ENCODE measurements around the gene DHDDS.

DNA sequence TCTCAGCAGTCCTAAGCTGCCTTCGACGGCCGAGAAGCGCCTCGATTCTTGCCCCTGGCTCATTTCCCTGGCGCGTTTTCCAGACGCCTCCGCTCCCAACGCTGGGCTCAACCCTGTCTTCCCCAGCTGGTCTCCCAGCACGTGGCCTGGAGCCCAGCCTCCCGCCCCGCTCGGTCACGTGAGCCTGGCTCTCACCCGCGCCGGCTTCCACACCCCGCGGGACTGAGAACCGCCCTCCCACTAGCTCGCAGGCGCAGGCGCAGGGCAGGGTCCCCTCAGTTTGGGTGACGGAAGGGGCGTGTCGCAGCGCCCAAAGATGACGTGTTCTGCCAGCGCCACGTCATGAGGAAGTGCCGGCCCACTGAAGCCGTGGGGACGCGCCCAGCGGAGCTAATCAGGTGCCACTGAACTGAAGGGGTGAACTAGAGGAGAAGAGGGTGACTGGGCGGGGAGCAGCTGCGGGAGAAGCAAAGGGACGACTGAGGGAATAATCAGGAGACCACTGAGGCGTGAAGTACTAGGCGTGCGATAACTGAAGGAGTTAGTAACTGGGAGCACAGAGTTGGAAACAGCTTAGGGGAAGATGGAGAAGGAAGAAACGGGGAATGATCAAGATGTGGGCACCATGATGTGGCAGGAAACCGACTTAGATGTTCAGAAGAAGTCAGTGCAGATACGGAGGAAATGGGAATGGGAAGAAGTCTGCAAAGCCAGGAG is at the start of gene DHDDS:
- TF ChIP-seq EZH2 (conservative IDR thresholded peaks at IDR 0.05; ENCODE audit: low read depth, low read length) (no peak), ZNF605 (CRISPR knock-in tag; IDR thresholded peaks at IDR 0.05) (peak; percentile 95), RAD21 (CRISPR knock-in tag; IDR thresholded peaks at IDR 0.05) (no peak), HNRNPUL1 (IDR thresholded peaks at IDR 0.05; ENCODE audit: low read depth, low read length) (no peak), RFX5 (IDR thresholded peaks at IDR 0.05; ENCODE audit: low read depth, low read length) (peak; percentile 62)
- TF ChIP-seq, protein P1, sequence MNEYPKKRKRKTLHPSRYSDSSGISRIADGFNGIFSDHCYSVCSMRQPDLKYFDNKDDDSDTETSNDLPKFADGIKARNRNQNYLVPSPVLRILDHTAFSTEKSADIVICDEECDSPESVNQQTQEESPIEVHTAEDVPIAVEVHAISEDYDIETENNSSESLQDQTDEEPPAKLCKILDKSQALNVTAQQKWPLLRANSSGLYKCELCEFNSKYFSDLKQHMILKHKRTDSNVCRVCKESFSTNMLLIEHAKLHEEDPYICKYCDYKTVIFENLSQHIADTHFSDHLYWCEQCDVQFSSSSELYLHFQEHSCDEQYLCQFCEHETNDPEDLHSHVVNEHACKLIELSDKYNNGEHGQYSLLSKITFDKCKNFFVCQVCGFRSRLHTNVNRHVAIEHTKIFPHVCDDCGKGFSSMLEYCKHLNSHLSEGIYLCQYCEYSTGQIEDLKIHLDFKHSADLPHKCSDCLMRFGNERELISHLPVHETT (CRISPR knock-in tag; conservative IDR thresholded peaks at IDR 0.05): peak; percentile 95
- TF ChIP-seq, protein P2, sequence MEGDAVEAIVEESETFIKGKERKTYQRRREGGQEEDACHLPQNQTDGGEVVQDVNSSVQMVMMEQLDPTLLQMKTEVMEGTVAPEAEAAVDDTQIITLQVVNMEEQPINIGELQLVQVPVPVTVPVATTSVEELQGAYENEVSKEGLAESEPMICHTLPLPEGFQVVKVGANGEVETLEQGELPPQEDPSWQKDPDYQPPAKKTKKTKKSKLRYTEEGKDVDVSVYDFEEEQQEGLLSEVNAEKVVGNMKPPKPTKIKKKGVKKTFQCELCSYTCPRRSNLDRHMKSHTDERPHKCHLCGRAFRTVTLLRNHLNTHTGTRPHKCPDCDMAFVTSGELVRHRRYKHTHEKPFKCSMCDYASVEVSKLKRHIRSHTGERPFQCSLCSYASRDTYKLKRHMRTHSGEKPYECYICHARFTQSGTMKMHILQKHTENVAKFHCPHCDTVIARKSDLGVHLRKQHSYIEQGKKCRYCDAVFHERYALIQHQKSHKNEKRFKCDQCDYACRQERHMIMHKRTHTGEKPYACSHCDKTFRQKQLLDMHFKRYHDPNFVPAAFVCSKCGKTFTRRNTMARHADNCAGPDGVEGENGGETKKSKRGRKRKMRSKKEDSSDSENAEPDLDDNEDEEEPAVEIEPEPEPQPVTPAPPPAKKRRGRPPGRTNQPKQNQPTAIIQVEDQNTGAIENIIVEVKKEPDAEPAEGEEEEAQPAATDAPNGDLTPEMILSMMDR (CRISPR knock-in tag; IDR thresholded peaks at IDR 0.05): no peak
